Liver (tissue), 9 donors: ENCODE data around the gene CCDC172. TPM values are rescaled to one million over a fixed set of nuclear protein-coding genes. Genes with fewer than 3 reads are reported as not detected.

ENCODE experiments used
- DNase-seq: peaks from one replicate; pipeline ENCODE4 v3.0.0-alpha.2; 2017; ENCODE audit warnings: low spot score
- H3K27ac ChIP-seq, 2 donors: one replicate each; pipeline ENCODE4 v1.7.0; 2013; ENCODE audit warnings: inconsistent platforms in 2 of 2, low read length in 2 of 2, control low read depth in 1 of 2, low read depth in 1 of 2, mild to moderate bottlenecking in 1 of 2
- H3K27me3 ChIP-seq, 4 donors: one replicate each; pipeline versions ENCODE4 v1.6.1 to v1.7.0; 2013; ENCODE audit warnings: low read length in 3 of 4, inconsistent platforms in 1 of 4, mild to moderate bottlenecking in 1 of 4, moderate library complexity in 1 of 4; ENCODE audit not compliant: control insufficient read depth in 4 of 4, insufficient read depth in 4 of 4
- H3K36me3 ChIP-seq, 4 donors: one replicate each; pipeline versions ENCODE4 v1.6.1 to v1.7.0; 2013; ENCODE audit warnings: low read length in 3 of 4, mild to moderate bottlenecking in 3 of 4, low read depth in 1 of 4, moderate library complexity in 1 of 4; ENCODE audit not compliant: control insufficient read depth in 4 of 4, insufficient read depth in 3 of 4
- H3K4me1 ChIP-seq, 4 donors: one replicate each; pipeline versions ENCODE4 v1.6.1 to v1.7.0; 2013; ENCODE audit warnings: low read length in 3 of 4, mild to moderate bottlenecking in 3 of 4, moderate library complexity in 1 of 4; ENCODE audit not compliant: control insufficient read depth in 4 of 4, insufficient read depth in 4 of 4
- H3K4me3 ChIP-seq, 3 donors: one replicate each; pipeline versions ENCODE4 v1.6.1 to v1.7.0; 2013; ENCODE audit warnings: low read length in 3 of 3, control low read depth in 1 of 3, low read depth in 1 of 3, mild to moderate bottlenecking in 1 of 3
- H3K9ac ChIP-seq, 2 donors: one replicate each; pipeline ENCODE4 v1.7.0; 2013; ENCODE audit warnings: low read length in 2 of 2, mild to moderate bottlenecking in 2 of 2, moderate library complexity in 2 of 2, control low read depth in 1 of 2, low read depth in 1 of 2
- H3K9me3 ChIP-seq, 4 donors: one replicate each; pipeline versions ENCODE4 v1.6.1 to v1.7.0; 2013; ENCODE audit warnings: low read length in 3 of 4; ENCODE audit not compliant: control insufficient read depth in 4 of 4
- EGR1 ChIP-seq, 2 donors: IDR thresholded peaks; 2 replicates each; pipeline ENCODE4 v1.6.1; 2016 to 2018; ENCODE audit warnings: antibody characterized with exemption in 2 of 2, low read depth in 2 of 2
- FOXA1 ChIP-seq: IDR thresholded peaks from 2 replicates; pipeline ENCODE4 v1.6.1; 2016; ENCODE audit warnings: antibody characterized with exemption
- FOXA2 ChIP-seq: IDR thresholded peaks from 2 replicates; pipeline ENCODE4 v1.6.1; 2016; ENCODE audit warnings: antibody characterized with exemption
- GABPA ChIP-seq, 2 donors: IDR thresholded peaks in 1 of 2; conservative IDR thresholded peaks in 1 of 2; 2 replicates each; pipeline ENCODE4 v1.6.1; 2016; ENCODE audit warnings: antibody characterized with exemption in 2 of 2, mild to moderate bottlenecking in 1 of 2, moderate library complexity in 1 of 2
- HNF4A ChIP-seq, 2 donors: conservative IDR thresholded peaks; 2 replicates each; pipeline ENCODE4 v1.6.1; 2016; ENCODE audit warnings: antibody characterized with exemption in 2 of 2, mild to moderate bottlenecking in 2 of 2
- HNF4G ChIP-seq: IDR thresholded peaks from 2 replicates; pipeline ENCODE4 v1.6.1; 2016; ENCODE audit warnings: antibody characterized with exemption
- JUND ChIP-seq, 2 donors: IDR thresholded peaks; 2 replicates each; pipeline ENCODE4 v1.6.1; 2016; ENCODE audit warnings: antibody characterized with exemption in 2 of 2
- NR2F2 ChIP-seq: IDR thresholded peaks from 2 replicates; pipeline ENCODE4 v1.6.1; 2016; ENCODE audit warnings: antibody characterized with exemption
- RAD21 ChIP-seq, 2 donors: IDR thresholded peaks; 2 replicates each; pipeline ENCODE4 v1.6.1; 2016; ENCODE audit warnings: antibody characterized with exemption in 2 of 2, mild to moderate bottlenecking in 2 of 2
- RXRA ChIP-seq, 2 donors: IDR thresholded peaks; 2 replicates each; pipeline ENCODE4 v1.6.1; 2017 to 2018; ENCODE audit warnings: antibody characterized with exemption in 2 of 2, mild to moderate bottlenecking in 1 of 2
- TAF1 ChIP-seq: conservative IDR thresholded peaks from 2 replicates; pipeline ENCODE4 v1.6.1; 2016; ENCODE audit warnings: antibody characterized with exemption, mild to moderate bottlenecking
- YY1 ChIP-seq: IDR thresholded peaks from 2 replicates; pipeline ENCODE4 v1.6.1; 2016; ENCODE audit warnings: antibody characterized with exemption, mild to moderate bottlenecking
- WGBS: extraction: QIAGEN DNeasy Blood & Tissue Kit; methylation state at CpG from one replicate; pipeline ENCODE4 v1.1.7; 2013; 5-methylcytosine and 5-hydroxymethylcytosine counted together
- polyA plus RNA-seq, 2 donors: library from polyadenylated mRNA; stranded (reverse) in 1 of 2; unstranded in 1 of 2; fragments of 200-250 nt in 1 of 2; fragments of >200 nt in 1 of 2; fragmentation: Nextera tagmentation in 1 of 2; extraction: Ambion mirVana in 1 of 2; gene quantifications; one replicate each; pipeline versions ENCODE4 v1.2.1 to v1.2.3, GENCODE V29; 2013 to 2015
- total RNA-seq, 2 donors: library from RNA; depleted of rRNA; stranded (reverse); fragments of >200 nt; gene quantifications; one replicate each; pipeline ENCODE4 v1.2.3, GENCODE V29; 2014
- TF ChIP-seq, protein P1 (sequence below): IDR thresholded peaks from 2 replicates; pipeline ENCODE4 v1.6.1; 2016; ENCODE audit warnings: antibody characterized with exemption, mild to moderate bottlenecking
- TF ChIP-seq, protein P2 (sequence below): IDR thresholded peaks from 2 replicates; pipeline ENCODE4 v1.6.1; 2016; ENCODE audit warnings: antibody characterized with exemption
- TF ChIP-seq, protein P3 (sequence below): IDR thresholded peaks from 2 replicates; pipeline ENCODE4 v1.6.1; 2016; ENCODE audit warnings: antibody characterized with exemption
- TF ChIP-seq, protein P4 (sequence below): fragments of 150-350 bp; IDR thresholded peaks from 2 replicates; pipeline ENCODE4 v1.5.1; 2017; ENCODE audit warnings: improper control_type of control experiment, low read depth, low read length; ENCODE audit not compliant: missing input control
- TF ChIP-seq, protein P5 (sequence below): IDR thresholded peaks from 2 replicates; pipeline ENCODE4 v1.6.1; 2016; ENCODE audit warnings: antibody characterized with exemption
- donor health status: healthy.
- donor health status: healthy.
- donor health status: healthy.
- donor health status: healthy.
- donor health status: healthy.

Gene CCDC172
- total and polyA plus RNA-seq, 4 donors: not detected

DNA sequence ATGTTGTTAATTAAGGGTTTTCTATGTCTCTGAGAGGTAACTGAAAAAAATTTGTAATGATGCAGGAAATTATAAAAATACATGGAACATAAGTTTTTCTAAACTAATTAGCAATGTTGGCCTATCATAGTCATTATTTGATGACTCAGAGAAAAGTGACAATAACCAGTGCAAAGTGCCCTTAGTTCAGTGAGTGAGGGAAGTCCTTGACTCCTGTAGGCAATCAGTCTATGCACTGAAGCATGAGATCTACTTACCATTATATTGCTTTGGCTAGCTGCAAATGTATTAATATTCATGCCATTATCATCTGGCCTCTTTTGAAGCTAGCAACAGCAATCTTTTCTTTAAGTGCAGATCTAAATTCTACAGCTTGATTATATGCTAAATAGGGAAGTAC lies 40.6 kb downstream of the CCDC172 start (continued):
- TF ChIP-seq, protein P1, sequence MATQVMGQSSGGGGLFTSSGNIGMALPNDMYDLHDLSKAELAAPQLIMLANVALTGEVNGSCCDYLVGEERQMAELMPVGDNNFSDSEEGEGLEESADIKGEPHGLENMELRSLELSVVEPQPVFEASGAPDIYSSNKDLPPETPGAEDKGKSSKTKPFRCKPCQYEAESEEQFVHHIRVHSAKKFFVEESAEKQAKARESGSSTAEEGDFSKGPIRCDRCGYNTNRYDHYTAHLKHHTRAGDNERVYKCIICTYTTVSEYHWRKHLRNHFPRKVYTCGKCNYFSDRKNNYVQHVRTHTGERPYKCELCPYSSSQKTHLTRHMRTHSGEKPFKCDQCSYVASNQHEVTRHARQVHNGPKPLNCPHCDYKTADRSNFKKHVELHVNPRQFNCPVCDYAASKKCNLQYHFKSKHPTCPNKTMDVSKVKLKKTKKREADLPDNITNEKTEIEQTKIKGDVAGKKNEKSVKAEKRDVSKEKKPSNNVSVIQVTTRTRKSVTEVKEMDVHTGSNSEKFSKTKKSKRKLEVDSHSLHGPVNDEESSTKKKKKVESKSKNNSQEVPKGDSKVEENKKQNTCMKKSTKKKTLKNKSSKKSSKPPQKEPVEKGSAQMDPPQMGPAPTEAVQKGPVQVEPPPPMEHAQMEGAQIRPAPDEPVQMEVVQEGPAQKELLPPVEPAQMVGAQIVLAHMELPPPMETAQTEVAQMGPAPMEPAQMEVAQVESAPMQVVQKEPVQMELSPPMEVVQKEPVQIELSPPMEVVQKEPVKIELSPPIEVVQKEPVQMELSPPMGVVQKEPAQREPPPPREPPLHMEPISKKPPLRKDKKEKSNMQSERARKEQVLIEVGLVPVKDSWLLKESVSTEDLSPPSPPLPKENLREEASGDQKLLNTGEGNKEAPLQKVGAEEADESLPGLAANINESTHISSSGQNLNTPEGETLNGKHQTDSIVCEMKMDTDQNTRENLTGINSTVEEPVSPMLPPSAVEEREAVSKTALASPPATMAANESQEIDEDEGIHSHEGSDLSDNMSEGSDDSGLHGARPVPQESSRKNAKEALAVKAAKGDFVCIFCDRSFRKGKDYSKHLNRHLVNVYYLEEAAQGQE: no peak
- TF ChIP-seq YY1 (no peak), FOXA1 (no peak), FOXA2 (no peak)

DNA sequence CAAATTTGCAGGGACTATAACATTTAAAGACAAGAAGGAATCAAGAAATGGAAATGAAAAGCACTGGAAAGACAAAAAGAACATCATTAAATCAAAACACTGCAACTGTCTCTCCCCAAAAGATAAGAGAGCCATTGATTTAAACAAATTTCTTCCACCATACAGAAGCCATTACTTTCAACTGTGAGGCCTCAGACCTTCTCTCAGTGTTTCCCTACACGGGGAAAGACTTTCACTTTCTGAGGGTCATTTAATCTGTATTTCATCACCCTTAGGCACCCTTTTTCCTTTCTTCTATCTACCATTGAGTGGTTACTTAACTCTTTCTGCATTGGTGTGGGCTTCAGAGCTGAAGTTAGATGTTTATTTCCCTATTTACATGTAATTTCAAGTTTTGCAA lies 47.5 kb downstream of the CCDC172 start:
- TF ChIP-seq TAF1: no peak
- TF ChIP-seq, protein P2, sequence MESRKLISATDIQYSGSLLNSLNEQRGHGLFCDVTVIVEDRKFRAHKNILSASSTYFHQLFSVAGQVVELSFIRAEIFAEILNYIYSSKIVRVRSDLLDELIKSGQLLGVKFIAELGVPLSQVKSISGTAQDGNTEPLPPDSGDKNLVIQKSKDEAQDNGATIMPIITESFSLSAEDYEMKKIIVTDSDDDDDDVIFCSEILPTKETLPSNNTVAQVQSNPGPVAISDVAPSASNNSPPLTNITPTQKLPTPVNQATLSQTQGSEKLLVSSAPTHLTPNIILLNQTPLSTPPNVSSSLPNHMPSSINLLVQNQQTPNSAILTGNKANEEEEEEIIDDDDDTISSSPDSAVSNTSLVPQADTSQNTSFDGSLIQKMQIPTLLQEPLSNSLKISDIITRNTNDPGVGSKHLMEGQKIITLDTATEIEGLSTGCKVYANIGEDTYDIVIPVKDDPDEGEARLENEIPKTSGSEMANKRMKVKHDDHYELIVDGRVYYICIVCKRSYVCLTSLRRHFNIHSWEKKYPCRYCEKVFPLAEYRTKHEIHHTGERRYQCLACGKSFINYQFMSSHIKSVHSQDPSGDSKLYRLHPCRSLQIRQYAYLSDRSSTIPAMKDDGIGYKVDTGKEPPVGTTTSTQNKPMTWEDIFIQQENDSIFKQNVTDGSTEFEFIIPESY: no peak
- TF ChIP-seq RAD21 (IDR thresholded peaks at IDR 0.05): no peak
- no peak for TF ChIP-seq RXRA (IDR thresholded peaks at IDR 0.05)
- TF ChIP-seq YY1: no peak
- no peak for TF ChIP-seq GABPA (IDR thresholded peaks at IDR 0.05 in 1 of 2, conservative IDR thresholded peaks at IDR 0.05 in 1 of 2)
- no peak for TF ChIP-seq EGR1 (IDR thresholded peaks at IDR 0.05; ENCODE audit: low read depth in 2 of 2)
- no peak for TF ChIP-seq HNF4A (conservative IDR thresholded peaks at IDR 0.05)
- TF ChIP-seq, protein P3, sequence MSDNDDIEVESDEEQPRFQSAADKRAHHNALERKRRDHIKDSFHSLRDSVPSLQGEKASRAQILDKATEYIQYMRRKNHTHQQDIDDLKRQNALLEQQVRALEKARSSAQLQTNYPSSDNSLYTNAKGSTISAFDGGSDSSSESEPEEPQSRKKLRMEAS: no peak
- no peak for TF ChIP-seq FOXA1
- TF ChIP-seq, protein P4, sequence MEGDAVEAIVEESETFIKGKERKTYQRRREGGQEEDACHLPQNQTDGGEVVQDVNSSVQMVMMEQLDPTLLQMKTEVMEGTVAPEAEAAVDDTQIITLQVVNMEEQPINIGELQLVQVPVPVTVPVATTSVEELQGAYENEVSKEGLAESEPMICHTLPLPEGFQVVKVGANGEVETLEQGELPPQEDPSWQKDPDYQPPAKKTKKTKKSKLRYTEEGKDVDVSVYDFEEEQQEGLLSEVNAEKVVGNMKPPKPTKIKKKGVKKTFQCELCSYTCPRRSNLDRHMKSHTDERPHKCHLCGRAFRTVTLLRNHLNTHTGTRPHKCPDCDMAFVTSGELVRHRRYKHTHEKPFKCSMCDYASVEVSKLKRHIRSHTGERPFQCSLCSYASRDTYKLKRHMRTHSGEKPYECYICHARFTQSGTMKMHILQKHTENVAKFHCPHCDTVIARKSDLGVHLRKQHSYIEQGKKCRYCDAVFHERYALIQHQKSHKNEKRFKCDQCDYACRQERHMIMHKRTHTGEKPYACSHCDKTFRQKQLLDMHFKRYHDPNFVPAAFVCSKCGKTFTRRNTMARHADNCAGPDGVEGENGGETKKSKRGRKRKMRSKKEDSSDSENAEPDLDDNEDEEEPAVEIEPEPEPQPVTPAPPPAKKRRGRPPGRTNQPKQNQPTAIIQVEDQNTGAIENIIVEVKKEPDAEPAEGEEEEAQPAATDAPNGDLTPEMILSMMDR: no peak
- no peak for TF ChIP-seq FOXA2
- no peak for TF ChIP-seq HNF4G
- TF ChIP-seq NR2F2: no peak
- TF ChIP-seq, protein P5, sequence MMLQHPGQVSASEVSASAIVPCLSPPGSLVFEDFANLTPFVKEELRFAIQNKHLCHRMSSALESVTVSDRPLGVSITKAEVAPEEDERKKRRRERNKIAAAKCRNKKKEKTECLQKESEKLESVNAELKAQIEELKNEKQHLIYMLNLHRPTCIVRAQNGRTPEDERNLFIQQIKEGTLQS: no peak
- TF ChIP-seq JUND (IDR thresholded peaks at IDR 0.05): no peak
- Histone ChIP-seq H3K36me3 (no peaks in the 10 kb centered on the region), H3K27ac (no peak overlapping the region), H3K4me1 (no peaks in the 10 kb centered on the region), H3K9me3 (no peaks in the 10 kb centered on the region), H3K9ac (no peak overlapping the region), H3K4me3 (no peak overlapping the region), H3K27me3 (no peaks in the 10 kb centered on the region)
- WGBS: 26% methylated on average over 1 of the region's 1 CpG
- no peak for DNase-seq
